SK-N-SH treated with all-trans-retinoic acid at 6 μM for 48 hours (cell line): ENCODE results near the gene IKZF3.

Source experiments
- PATZ1 ChIP-seq: fragments of 250-450 bp; sonication (Bioruptor Pico); IDR thresholded peaks from 2 replicates; pipeline ENCODE4 v1.8.0; 2020; ENCODE audit warnings: mild to moderate bottlenecking, moderate library complexity, borderline replicate concordance
- TOX ChIP-seq: fragments of 250-450 bp; sonication (Bioruptor Pico); IDR thresholded peaks from 2 replicates; pipeline ENCODE4 v1.8.0; 2021; ENCODE audit warnings: mild to moderate bottlenecking, moderate library complexity, borderline replicate concordance
- TSHZ2 ChIP-seq: fragments of 250-450 bp; sonication (Bioruptor Pico); IDR thresholded peaks from 2 replicates; pipeline ENCODE4 v1.5.0; 2020; ENCODE audit warnings: mild to moderate bottlenecking, moderate library complexity

- no peak for TF ChIP-seq PATZ1 (CRISPR knock-in tag)
- TF ChIP-seq TSHZ2 = no peak
- TF ChIP-seq TOX (CRISPR knock-in tag) = no peak
Observed at GRCh38 chr17:39747745-39748144, 116.4 kb downstream of the IKZF3 start.
